IPS-15b (cell line): ENCODE results near the gene ZNF679.
"Not testable (repeated sequence)": the region's sequence is repeated elsewhere in the genome, so short reads cannot be mapped to it uniquely, and the experiment has no call there.

ENCODE experiments used
- H3K27me3 ChIP-seq: one replicate; pipeline ENCODE4 v1.6.1; 2013; ENCODE audit warnings: low read length; ENCODE audit not compliant: control insufficient read depth, insufficient read depth
- H3K36me3 ChIP-seq: one replicate; pipeline ENCODE4 v1.6.1; 2013; ENCODE audit warnings: low read length; ENCODE audit not compliant: control insufficient read depth, insufficient read depth
- H3K4me1 ChIP-seq: one replicate; pipeline ENCODE4 v1.6.1; 2013; ENCODE audit warnings: mild to moderate bottlenecking, low read length; ENCODE audit not compliant: control insufficient read depth, insufficient read depth
- H3K4me3 ChIP-seq: one replicate; pipeline ENCODE4 v1.5.1; 2013; ENCODE audit warnings: low read depth, low read length
- H3K9ac ChIP-seq: one replicate; pipeline ENCODE4 v1.6.1; 2013; ENCODE audit warnings: low read depth, mild to moderate bottlenecking, low read length
- H3K9me3 ChIP-seq: one replicate; pipeline ENCODE4 v1.6.1; 2013; ENCODE audit warnings: mild to moderate bottlenecking, low read length; ENCODE audit not compliant: control insufficient read depth, insufficient read depth

Gene ZNF679

GRCh38 chr7:64219710-64220298 is 8.5 kb upstream of the ZNF679 start:
- not testable (repeated sequence) for H3K9me3 ChIP-seq, H3K27me3 ChIP-seq, H3K9ac ChIP-seq, H3K4me1 ChIP-seq, H3K4me3 ChIP-seq, H3K36me3 ChIP-seq

GRCh38 chr7:64223366-64223765 is 4.9 kb upstream of the ZNF679 start:
- Histone ChIP-seq H3K9me3 (peaks cover 18% of the 10 kb centered on the region), H3K4me3 (no peak overlapping the region), H3K27me3 (no peaks in the 10 kb centered on the region), H3K4me1 (no peaks in the 10 kb centered on the region), H3K9ac (no peak overlapping the region), H3K36me3 (no peaks in the 10 kb centered on the region)

DNA sequence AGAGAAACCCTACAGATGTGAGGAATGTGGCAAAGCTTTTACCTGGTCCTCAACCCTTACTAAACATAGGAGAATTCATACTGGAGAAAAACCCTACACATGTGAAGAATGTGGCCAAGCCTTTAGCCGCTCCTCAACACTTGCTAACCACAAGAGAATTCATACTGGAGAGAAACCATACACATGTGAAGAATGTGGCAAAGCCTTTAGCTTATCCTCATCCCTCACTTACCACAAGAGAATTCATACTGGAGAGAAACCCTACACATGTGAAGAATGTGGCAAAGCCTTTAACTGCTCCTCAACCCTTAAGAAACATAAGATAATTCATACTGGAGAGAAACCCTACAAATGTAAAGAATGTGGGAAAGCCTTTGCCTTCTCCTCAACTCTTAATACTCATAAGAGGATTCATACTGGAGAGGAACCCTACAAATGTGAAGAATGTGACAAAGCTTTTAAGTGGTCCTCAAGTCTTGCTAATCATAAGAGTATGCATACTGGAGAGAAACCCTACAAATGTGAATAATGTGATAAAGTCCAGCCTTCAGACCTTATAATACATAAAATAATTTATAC is 38.2 kb downstream of the ZNF679 start:
- H3K4me3 ChIP-seq = no peak overlapping the region
- H3K36me3 ChIP-seq = no peaks in the 10 kb centered on the region
- no peaks in the 10 kb centered on the region for H3K4me1 ChIP-seq
- no peak overlapping the region for H3K9ac ChIP-seq
- peaks cover 16% of the 10 kb centered on the region for H3K9me3 ChIP-seq
- H3K27me3 ChIP-seq = no peaks in the 10 kb centered on the region

- H3K4me1 ChIP-seq = no peaks in the 10 kb centered on the region
- H3K4me3 ChIP-seq = no peak overlapping the region
- no peak overlapping the region for H3K9ac ChIP-seq
- H3K9me3 ChIP-seq = peaks cover 4% of the 10 kb centered on the region
- no peaks in the 10 kb centered on the region for H3K36me3 ChIP-seq
- no peaks in the 10 kb centered on the region for H3K27me3 ChIP-seq
These were observed 49.4 kb downstream of the ZNF679 start for GRCh38 chr7:64277630-64278029.

DNA sequence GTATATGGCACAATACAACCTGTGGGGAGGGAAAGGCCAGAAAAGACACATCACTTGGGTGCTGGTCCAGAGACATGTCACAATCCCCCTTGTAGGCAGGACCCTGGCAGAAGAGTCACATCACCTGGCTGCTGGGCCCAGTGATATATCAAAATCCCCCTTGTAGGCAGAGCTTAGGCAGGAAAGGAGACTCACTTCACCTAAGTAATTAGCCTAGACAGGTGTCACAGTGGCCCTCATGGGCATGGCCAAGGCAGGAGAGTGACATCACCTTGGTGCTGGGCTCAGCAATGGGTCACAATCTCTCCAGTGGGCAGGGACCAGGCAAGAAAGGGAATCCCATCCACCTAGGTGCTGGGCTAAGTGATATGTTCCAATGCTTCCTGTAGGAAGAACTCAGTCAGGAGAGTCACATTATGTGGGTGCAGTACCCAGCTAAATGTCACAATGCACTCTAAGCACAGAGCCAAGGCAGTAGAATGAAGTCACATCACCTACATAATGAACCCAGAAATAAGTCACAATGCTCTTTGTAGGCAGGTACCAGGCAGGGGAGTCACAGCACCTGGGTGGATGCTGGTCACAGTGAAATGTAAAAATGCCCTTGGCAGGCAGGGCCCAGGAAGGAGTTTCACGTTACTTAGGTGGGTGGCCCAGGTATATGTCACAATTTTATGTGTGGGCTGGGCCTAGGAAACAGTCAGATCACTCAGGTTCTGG is 66.6 kb downstream of the ZNF679 start:
- peaks cover 45% of the 10 kb centered on the region for H3K9me3 ChIP-seq
- no peaks in the 10 kb centered on the region for H3K27me3 ChIP-seq
- H3K9ac ChIP-seq = no peak overlapping the region
- H3K4me1 ChIP-seq = no peaks in the 10 kb centered on the region
- H3K36me3 ChIP-seq = no peaks in the 10 kb centered on the region
- no peak overlapping the region for H3K4me3 ChIP-seq

- H3K27me3 ChIP-seq, H3K4me1 ChIP-seq, H3K9ac ChIP-seq, H3K36me3 ChIP-seq, H3K4me3 ChIP-seq: not testable (repeated sequence)
- peaks cover 40% of the 10 kb centered on the region for H3K9me3 ChIP-seq
These were observed 69.1 kb downstream of the ZNF679 start for GRCh38 chr7:64297418-64297817.

DNA sequence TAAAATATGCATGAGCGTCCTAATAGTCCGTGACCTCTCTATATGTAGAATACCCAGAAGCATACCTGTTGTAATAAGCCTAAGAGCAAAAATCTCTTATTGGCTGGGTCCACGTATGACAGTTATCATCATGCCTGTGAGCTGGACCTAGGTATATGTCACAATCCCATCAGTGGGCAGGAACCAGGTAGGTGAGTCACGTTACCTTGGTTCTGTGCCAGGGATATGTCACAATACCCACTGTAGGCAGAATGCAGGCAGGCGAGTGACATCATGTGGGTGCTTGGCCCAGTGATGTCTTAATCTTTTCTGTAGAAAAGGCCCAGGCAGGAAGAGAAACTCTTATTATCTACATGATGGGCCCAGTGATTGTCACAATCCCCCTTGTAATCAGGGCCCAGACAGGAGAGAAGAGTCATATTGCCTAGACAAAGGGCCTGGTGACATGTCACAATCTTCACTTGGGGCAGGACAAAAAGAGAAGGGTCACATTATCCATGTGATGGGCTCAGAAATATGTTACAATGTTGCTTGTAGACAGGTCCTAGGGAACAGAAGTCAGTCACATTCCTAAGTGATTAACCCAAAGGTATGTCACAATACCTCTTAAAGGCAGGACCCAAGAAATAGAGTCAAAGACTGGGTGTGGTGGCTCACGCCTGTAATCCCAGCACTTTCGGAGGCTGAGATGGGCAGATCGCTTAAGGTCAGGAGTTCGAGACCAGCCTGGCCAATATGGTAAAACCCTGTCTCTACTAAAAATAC is 72.5 kb downstream of the ZNF679 start:
- no peaks in the 10 kb centered on the region for H3K27me3 ChIP-seq
- H3K4me1 ChIP-seq = no peaks in the 10 kb centered on the region
- no peaks in the 10 kb centered on the region for H3K36me3 ChIP-seq
- H3K9me3 ChIP-seq = peaks cover 33% of the 10 kb centered on the region
- no peak overlapping the region for H3K4me3 ChIP-seq
- no peak overlapping the region for H3K9ac ChIP-seq

DNA sequence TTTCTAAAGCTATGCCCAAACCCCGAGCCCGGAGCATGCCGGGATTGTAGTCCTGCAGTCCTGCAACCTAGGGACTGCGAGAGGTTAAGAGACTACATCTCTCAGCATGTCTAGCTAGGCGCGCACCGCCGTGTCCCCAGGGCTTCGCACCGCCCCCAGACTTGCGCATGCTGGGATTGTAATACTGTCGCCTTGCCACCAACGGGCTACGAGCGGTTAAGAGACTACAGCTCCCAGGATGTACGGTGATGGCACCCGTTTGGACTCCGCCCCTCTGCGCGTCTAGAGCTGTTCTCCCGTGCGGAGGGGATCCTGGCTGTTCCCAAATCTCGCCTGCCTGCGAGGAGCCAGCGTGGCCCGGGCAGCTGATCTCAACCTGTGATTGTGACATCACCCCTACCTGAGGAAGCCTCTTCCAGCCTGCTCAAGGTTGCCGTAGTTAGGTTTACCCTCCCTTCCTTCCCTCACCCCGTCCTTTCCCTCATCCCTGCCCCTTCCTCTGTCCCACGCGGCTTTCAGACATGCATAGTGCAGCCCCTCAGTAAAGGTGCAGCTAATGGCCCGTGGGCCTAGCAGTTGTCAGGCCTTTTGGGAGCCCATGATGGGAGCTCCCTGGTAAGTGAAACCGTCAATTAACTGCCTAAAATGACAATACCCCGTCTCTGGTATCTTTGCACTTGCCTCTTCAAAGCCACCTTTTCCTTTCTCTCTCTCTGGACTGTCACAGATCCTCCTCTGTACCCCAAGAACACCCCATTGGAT is 79.2 kb downstream of the ZNF679 start:
- Histone ChIP-seq H3K27me3 (no peaks in the 10 kb centered on the region), H3K9me3 (peaks cover 22% of the 10 kb centered on the region), H3K4me1 (no peaks in the 10 kb centered on the region), H3K9ac (no peak overlapping the region), H3K4me3 (no peak overlapping the region), H3K36me3 (no peaks in the 10 kb centered on the region)

DNA sequence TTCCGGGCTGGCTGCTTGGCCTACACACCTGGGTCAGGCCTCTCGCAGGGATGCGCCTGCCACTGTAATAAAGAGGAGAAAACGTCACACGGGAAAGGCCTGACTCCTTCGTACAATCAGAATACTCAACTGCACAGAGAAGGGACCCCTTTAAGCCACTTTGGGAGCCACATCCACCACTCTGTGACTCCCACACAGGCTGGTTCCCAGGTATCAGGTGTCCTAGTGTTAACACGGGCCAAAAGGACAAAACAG is 79.7 kb downstream of the ZNF679 start:
- Histone ChIP-seq H3K9me3 (peaks cover 23% of the 10 kb centered on the region), H3K9ac (no peak overlapping the region), H3K4me3 (no peak overlapping the region)

DNA sequence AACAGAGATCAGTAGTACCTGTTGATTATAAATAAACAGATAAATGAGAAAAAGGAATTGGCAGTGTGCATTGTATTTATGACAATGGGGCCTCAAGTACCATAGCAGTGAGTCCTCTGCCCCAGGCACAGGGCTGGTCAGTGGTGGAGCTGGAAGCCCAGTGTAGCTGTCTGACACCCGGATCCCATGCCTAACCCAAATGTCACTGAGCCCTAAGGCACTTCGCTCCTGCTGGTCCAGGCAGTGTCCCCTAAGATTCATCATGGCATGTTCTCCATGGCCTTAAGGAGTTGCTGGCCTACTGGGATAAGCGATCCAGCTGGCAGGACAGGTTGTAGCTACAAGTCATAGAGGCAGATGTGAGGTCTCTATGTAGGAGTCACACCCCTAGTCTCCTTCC is 82.2 kb downstream of the ZNF679 start:
- H3K4me1 ChIP-seq = no peaks in the 10 kb centered on the region
- H3K27me3 ChIP-seq = no peaks in the 10 kb centered on the region
- no peak overlapping the region for H3K4me3 ChIP-seq
- no peaks in the 10 kb centered on the region for H3K36me3 ChIP-seq
- H3K9me3 ChIP-seq = peaks cover 20% of the 10 kb centered on the region
- no peak overlapping the region for H3K9ac ChIP-seq

More for the DNA sequence above, 79.7 kb downstream of the ZNF679 start:
- H3K27me3 ChIP-seq = no peaks in the 10 kb centered on the region
- no peaks in the 10 kb centered on the region for H3K4me1 ChIP-seq
- H3K36me3 ChIP-seq = no peaks in the 10 kb centered on the region

DNA sequence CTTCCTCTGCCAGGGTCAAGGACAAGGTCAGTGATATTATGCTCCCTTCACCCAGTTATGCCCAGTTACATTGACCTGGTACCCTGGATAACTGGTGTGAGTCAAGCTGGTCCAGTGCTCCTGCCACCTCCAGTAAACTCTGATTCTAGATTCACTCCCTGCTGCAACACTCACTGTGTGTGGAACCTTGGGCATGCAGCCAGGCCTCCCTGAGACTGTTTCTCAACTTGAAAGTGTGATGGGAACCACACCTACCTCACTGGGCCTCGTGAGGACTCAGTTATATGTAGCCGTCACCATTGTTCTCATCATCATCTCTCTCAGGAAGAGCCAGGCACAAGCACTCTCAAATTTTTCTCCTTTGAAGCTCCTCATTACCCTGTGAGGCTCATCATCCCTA is 84.6 kb downstream of the ZNF679 start:
- H3K27me3 ChIP-seq = no peaks in the 10 kb centered on the region
- no peaks in the 10 kb centered on the region for H3K4me1 ChIP-seq
- no peak overlapping the region for H3K4me3 ChIP-seq
- H3K36me3 ChIP-seq = no peaks in the 10 kb centered on the region
- H3K9ac ChIP-seq = no peak overlapping the region
- peaks cover 24% of the 10 kb centered on the region for H3K9me3 ChIP-seq
